ENCODE results near the gene BCAR1.
"Not testable (repeated sequence)": the region's sequence is repeated elsewhere in the genome, so short reads cannot be mapped to it uniquely, and the experiment has no call there.

BCAR1 gene

GRCh38 chr16:75251280-75252048 is at the start of gene BCAR1:
BCAR1 (minus strand) TSS chr16:75251624; CDS start chr16:75251482, 142 bp downstream.
- DNase-seq (ENCODE audit: low read depth, low spot score): no peak

GRCh38 chr16:75298267-75298666 is 46.8 kb upstream of the BCAR1 start:
- DNase-seq (ENCODE audit: low read depth, low spot score): no peak

- DNase-seq (ENCODE audit: low read depth, low spot score): no peak
Measured at GRCh38 chr16:75296606-75297005, 45.2 kb upstream of the BCAR1 start.

- no peak for DNase-seq (ENCODE audit: low read depth, low spot score)
Measured at GRCh38 chr16:75294773-75295459, 43.5 kb upstream of the BCAR1 start.

GRCh38 chr16:75293772-75294171 is 42.3 kb upstream of the BCAR1 start:
- DNase-seq (ENCODE audit: low read depth, low spot score): no peak

GRCh38 chr16:75293173-75293572 is 41.7 kb upstream of the BCAR1 start:
- DNase-seq (ENCODE audit: low read depth, low spot score): no peak

GRCh38 chr16:75292691-75293090 is 41.3 kb upstream of the BCAR1 start:
- no peak for DNase-seq (ENCODE audit: low read depth, low spot score)

GRCh38 chr16:75289189-75289588 is 37.8 kb upstream of the BCAR1 start:
- no peak for DNase-seq (ENCODE audit: low read depth, low spot score)

GRCh38 chr16:75288596-75289120 is 37.2 kb upstream of the BCAR1 start:
- no peak for DNase-seq (ENCODE audit: low read depth, low spot score)

- no peak for DNase-seq (ENCODE audit: low read depth, low spot score)
Measured at GRCh38 chr16:75288181-75288580, 36.8 kb upstream of the BCAR1 start.

- no peak for DNase-seq (ENCODE audit: low read depth, low spot score)
Measured at GRCh38 chr16:75287708-75288107, 36.3 kb upstream of the BCAR1 start.

GRCh38 chr16:75286389-75286788 is 35.0 kb upstream of the BCAR1 start:
- no peak for DNase-seq (ENCODE audit: low read depth, low spot score)

GRCh38 chr16:75282466-75283281 is 31.2 kb upstream of the BCAR1 start:
- no peak for DNase-seq (ENCODE audit: low read depth, low spot score)

GRCh38 chr16:75281826-75282225 is 30.4 kb upstream of the BCAR1 start:
- no peak for DNase-seq (ENCODE audit: low read depth, low spot score)

- DNase-seq (ENCODE audit: low read depth, low spot score): not testable (repeated sequence)
Measured at GRCh38 chr16:75281009-75281408, 29.6 kb upstream of the BCAR1 start.

- no peak for DNase-seq (ENCODE audit: low read depth, low spot score)
Measured at GRCh38 chr16:75280331-75280804, 28.9 kb upstream of the BCAR1 start.

GRCh38 chr16:75279305-75279704 is 27.9 kb upstream of the BCAR1 start:
- no peak for DNase-seq (ENCODE audit: low read depth, low spot score)

- DNase-seq (ENCODE audit: low read depth, low spot score): no peak
Measured at GRCh38 chr16:75273054-75273925, 21.9 kb upstream of the BCAR1 start.

GRCh38 chr16:75272629-75273028 is 21.2 kb upstream of the BCAR1 start:
- DNase-seq (ENCODE audit: low read depth, low spot score): not testable (repeated sequence)

- DNase-seq (ENCODE audit: low read depth, low spot score): no peak
Measured at GRCh38 chr16:75272097-75272551, 20.7 kb upstream of the BCAR1 start.
